IMR-90 (cell line): ENCODE results near the gene RNASET2. TPM values are rescaled to one million over a fixed set of nuclear protein-coding genes. Genes with fewer than 3 reads are reported as not detected.
A peak's percentile ranks its signal among the peaks of the same experiment; 100 is the strongest.

Experiments
- ATAC-seq: fragments of 200-7000 bp; cut with Tn5 transposase; 2 replicates; pipeline ENCODE4 v1.9.1; 2020; ENCODE audit warnings: low read depth, mild to moderate bottlenecking, moderate library complexity
- BruUV-seq: library from RNA; stranded (reverse); fragments of 400-500 nt; replicated peaks from 2 replicates; lab custom pipeline; 2021; lab: Mats Ljungman, UMichigan
- CTCF ChIA-PET: fragments of 300-600 bp; formaldehyde crosslinking; extraction: SDS; loops from one replicate; lab custom pipeline; 2021; ENCODE audit warnings: antibody characterized with exemption; lab: Yijun Ruan, JAX
- POLR2A ChIA-PET: fragments of 300-600 bp; sonication (Branson Sonifier 250); formaldehyde crosslinking; loops from one replicate; lab custom pipeline; 2022; ENCODE audit warnings: antibody characterized with exemption; ENCODE audit not compliant: unreplicated experiment; lab: Charles Lee
- DNase-seq: peaks from one replicate; pipeline ENCODE4 v3.0.0; 2013
- H2AFZ ChIP-seq: replicated peaks from 2 replicates; pipeline ENCODE3; 2013; ENCODE audit warnings: low read length, mild to moderate bottlenecking; ENCODE audit not compliant: poor library complexity
- H2AK5ac ChIP-seq: 2 replicates; pipeline ENCODE4 v1.6.1; 2013; ENCODE audit warnings: low read depth, low read length, inconsistent platforms
- H2AK9ac ChIP-seq: replicated peaks from 2 replicates; pipeline ENCODE3; 2013; ENCODE audit warnings: mild to moderate bottlenecking, low read depth, low read length, moderate library complexity; ENCODE audit not compliant: poor library complexity
- H2BK120ac ChIP-seq: 2 replicates; pipeline ENCODE4 v1.6.1; 2013; ENCODE audit warnings: low read depth, low read length, inconsistent platforms
- H2BK15ac ChIP-seq: 3 replicates; pipeline ENCODE4 v1.6.1; 2013; ENCODE audit warnings: low read depth, low read length, inconsistent platforms
- H2BK20ac ChIP-seq: 2 replicates; pipeline ENCODE4 v1.6.1; 2013; ENCODE audit warnings: low read depth, mild to moderate bottlenecking, inconsistent platforms, low read length, moderate library complexity
- H2BK5ac ChIP-seq: 2 replicates; pipeline ENCODE4 v1.6.1; 2013; ENCODE audit warnings: mild to moderate bottlenecking, low read depth, low read length, inconsistent platforms; ENCODE audit not compliant: poor library complexity, severe bottlenecking
- H3K14ac ChIP-seq: replicated peaks from 2 replicates; pipeline ENCODE4 v1.6.1; 2013; ENCODE audit warnings: low read depth, low read length, inconsistent platforms
- H3K18ac ChIP-seq: 2 replicates; pipeline ENCODE4 v1.6.1; 2013; ENCODE audit warnings: low read depth, low read length, control low read depth
- H3K23ac ChIP-seq: 2 replicates; pipeline ENCODE4 v1.6.1; 2013; ENCODE audit warnings: low read depth, low read length, inconsistent platforms
- H3K27ac ChIP-seq: 2 replicates; pipeline ENCODE4 v1.5.1; 2013; ENCODE audit warnings: mild to moderate bottlenecking, control low read depth, low read length; ENCODE audit not compliant: insufficient read depth
- H3K27me3 ChIP-seq: 2 replicates; pipeline ENCODE4 v1.6.1; 2013; ENCODE audit warnings: low read length; ENCODE audit not compliant: control insufficient read depth, insufficient read depth
- H3K36me3 ChIP-seq: 2 replicates; pipeline ENCODE4 v1.6.1; 2013; ENCODE audit warnings: low read length, mixed read lengths; ENCODE audit not compliant: control insufficient read depth, insufficient read depth
- H3K4ac ChIP-seq: 2 replicates; pipeline ENCODE4 v1.6.1; 2013; ENCODE audit warnings: low read depth, low read length, inconsistent platforms
- H3K4me1 ChIP-seq: 2 replicates; pipeline ENCODE4 v1.6.1; 2013; ENCODE audit warnings: low read length, mixed read lengths; ENCODE audit not compliant: control insufficient read depth, insufficient read depth
- H3K4me2 ChIP-seq: 2 replicates; pipeline ENCODE4 v1.6.1; 2013; ENCODE audit warnings: low read depth, mild to moderate bottlenecking, control low read depth, low read length, moderate library complexity
- H3K4me3 ChIP-seq: 2 replicates; pipeline ENCODE4 v1.5.1; 2013; ENCODE audit warnings: low read depth, mild to moderate bottlenecking, control low read depth, low read length, moderate library complexity; ENCODE audit not compliant: insufficient read depth
- H3K56ac ChIP-seq: 2 replicates; pipeline ENCODE4 v1.6.1; 2013; ENCODE audit warnings: low read length, inconsistent platforms; ENCODE audit not compliant: insufficient read depth; ENCODE audit errors: extremely low read depth
- H3K79me1 ChIP-seq, 2 experiments: 2 replicates each; pipeline ENCODE4 v1.6.1; 2013; ENCODE audit warnings: low read length in 2 of 2, inconsistent platforms in 1 of 2, low read depth in 1 of 2
- H3K9ac ChIP-seq: 2 replicates; pipeline ENCODE4 v1.6.1; 2013; ENCODE audit warnings: low read depth, low read length, control low read depth
- H3K9me1 ChIP-seq: 2 replicates; pipeline ENCODE4 v1.6.1; 2013; ENCODE audit warnings: low read length, inconsistent platforms; ENCODE audit not compliant: insufficient read depth
- H3K9me3 ChIP-seq: 2 replicates; pipeline ENCODE4 v1.6.1; 2013; ENCODE audit warnings: low read length; ENCODE audit not compliant: control insufficient read depth, insufficient read depth
- H4K20me1 ChIP-seq: 2 replicates; pipeline ENCODE4 v1.6.1; 2013; ENCODE audit warnings: low read length, inconsistent platforms; ENCODE audit not compliant: insufficient read depth
- H4K5ac ChIP-seq: 2 replicates; pipeline ENCODE4 v1.6.1; 2013; ENCODE audit warnings: mild to moderate bottlenecking, low read depth, low read length, control low read depth
- H4K8ac ChIP-seq, 2 experiments: 2 replicates each; pipeline ENCODE4 v1.6.1; 2013; ENCODE audit warnings: low read depth in 2 of 2, low read length in 2 of 2, control low read depth in 1 of 2, inconsistent platforms in 1 of 2
- H4K91ac ChIP-seq: 2 replicates; pipeline ENCODE4 v1.6.1; 2013; ENCODE audit warnings: low read depth, low read length, inconsistent platforms; ENCODE audit not compliant: insufficient read depth
- BHLHE40 ChIP-seq: fragments of 150-350 bp; IDR thresholded peaks from 2 replicates; pipeline ENCODE4 v1.6.1; 2016; ENCODE audit warnings: mild to moderate bottlenecking, low read depth, low read length
- RCOR1 ChIP-seq: IDR thresholded peaks from 2 replicates; pipeline ENCODE4 v1.6.1; 2012; ENCODE audit warnings: mild to moderate bottlenecking, low read length, improper control_type of control experiment; ENCODE audit not compliant: insufficient replicate concordance
- WGBS, 2 experiments: methylation state at CpG; one replicate each; pipeline versions ENCODE4 v1.1.5 to v1.1.7; 2013; ENCODE audit warnings: missing lambda C conversion rate in 2 of 2; ENCODE audit not compliant: insufficient read length in 1 of 2; ENCODE audit errors: extremely low coverage in 2 of 2; 5-methylcytosine and 5-hydroxymethylcytosine counted together
- dilution Hi-C: fragments of 300-500 bp; cut with HindIII; formaldehyde crosslinking; loops from one replicate; pipeline ENCODE4 v1.14.3; 2018; ENCODE audit warnings: low sequenced_read_pairs; ENCODE audit not compliant: unreplicated experiment
- in situ Hi-C: fragments of 300-500 bp; cut with MboI; formaldehyde crosslinking; loops from 3 replicates; pipeline ENCODE4 v1.14.3; 2019; ENCODE audit warnings: low sequenced_read_pairs, inconsistent platforms, mixed read lengths
- intact Hi-C: fragments of 100-400 bp; cut with micrococcal nuclease; formaldehyde crosslinking; loops from 2 replicates; pipeline ENCODE4 v1.10.0; 2022
- polyA plus RNA-seq, 3 experiments: library from polyadenylated mRNA; depleted of rRNA; stranded (reverse); fragments of >200 nt; gene quantifications; 2 replicates each; pipeline ENCODE4 v1.2.3, GENCODE V29; 2012; ENCODE audit warnings: low replicate concordance in 1 of 3
- total RNA-seq: library from RNA; depleted of rRNA; stranded (reverse); fragments of >200 nt; gene quantifications from 2 replicates; pipeline ENCODE4 v1.2.3, GENCODE V29; 2012

RNASET2 gene
- total and polyA plus RNA-seq, 2 of the 4 experiments (the other 2 are of a cell fraction): 13.6 to 24.9 TPM

- H3K36me3 ChIP-seq: no peaks in the 10 kb centered on the region
- H3K9me1 ChIP-seq: peaks cover 8% of the 10 kb centered on the region; the same call in 1 of the 2 replicates
- no peak overlapping the region for H2BK20ac ChIP-seq
- H4K5ac ChIP-seq: no peak overlapping the region
- H3K4ac ChIP-seq: no peak overlapping the region
- TF ChIP-seq BHLHE40 (no peak), RCOR1 (no peak)
- DNase-seq (no peak), ATAC-seq (peak; percentile 51; the same call in 1 of the 2 replicates)
- H2AFZ ChIP-seq: no peak overlapping the region
- BruUV-seq: no TSS peak
- no peak overlapping the region for H3K9ac ChIP-seq
- H3K27me3 ChIP-seq: no peaks in the 10 kb centered on the region
- ChIA-PET POLR2A (no interaction called here), CTCF (interaction anchor here (0.6 kb wide), 1 partner anchor 79 kb away, joined by 4 read pairs; no protein-coding TSS in a partner anchor)
- no peak overlapping the region for H3K4me2 ChIP-seq
- no peaks in the 10 kb centered on the region; the same call in 1 of the 2 replicates for H4K20me1 ChIP-seq
- H3K23ac ChIP-seq: no peak overlapping the region
- no peak overlapping the region for H3K18ac ChIP-seq
- no peak overlapping the region for H3K14ac ChIP-seq
- no peak overlapping the region for H2BK5ac ChIP-seq
- no peaks in the 10 kb centered on the region for H3K9me3 ChIP-seq
- no peak overlapping the region for H4K8ac ChIP-seq
- H2BK120ac ChIP-seq: no peak overlapping the region
- no peaks in the 10 kb centered on the region for H3K79me1 ChIP-seq
- WGBS, 2 experiments: 20% methylated on average over 3 of the region's 9 CpGs; no CpG with 5 or more reads in 1 of the 2 experiments
- dilution Hi-C loops (no loop called here), in situ Hi-C loops (no loop called here), intact Hi-C loops (no loop called here)
- H3K4me3 ChIP-seq: no peak overlapping the region
- no peak overlapping the region for H2BK15ac ChIP-seq
- no peak overlapping the region for H3K56ac ChIP-seq
- H3K27ac ChIP-seq: no peak overlapping the region
- H2AK5ac ChIP-seq: no peak overlapping the region
- no peaks in the 10 kb centered on the region for H3K4me1 ChIP-seq
- H2AK9ac ChIP-seq: no peak overlapping the region
- H4K91ac ChIP-seq: no peak overlapping the region
Observed at GRCh38 chr6:166929542-166930189, 26.7 kb downstream of the RNASET2 start.
